HUES6 (cell line): ENCODE data around the gene ITGAE.
"Not testable (repeated sequence)": the region's sequence is repeated elsewhere in the genome, so short reads cannot be mapped to it uniquely, and the experiment has no call there.

Experiments used
- H3K27ac ChIP-seq: 2 replicates; pipeline ENCODE4 v1.7.0; 2013; ENCODE audit warnings: low read depth, mild to moderate bottlenecking, low read length, inconsistent platforms
- H3K27me3 ChIP-seq: 2 replicates; pipeline ENCODE4 v1.6.1; 2013; ENCODE audit warnings: low read length; ENCODE audit not compliant: control insufficient read depth, insufficient read depth
- H3K36me3 ChIP-seq: 2 replicates; pipeline ENCODE4 v1.6.1; 2013; ENCODE audit warnings: low read length; ENCODE audit not compliant: control insufficient read depth, insufficient read depth
- H3K4me1 ChIP-seq: 2 replicates; pipeline ENCODE4 v1.6.1; 2013; ENCODE audit warnings: low read length; ENCODE audit not compliant: control insufficient read depth, insufficient read depth
- H3K4me3 ChIP-seq: 2 replicates; pipeline ENCODE4 v1.5.1; 2013; ENCODE audit warnings: low read depth, low read length
- H3K9ac ChIP-seq: one replicate; pipeline ENCODE4 v1.6.1; 2013; ENCODE audit warnings: mild to moderate bottlenecking, low read length
- H3K9me3 ChIP-seq: 2 replicates; pipeline ENCODE4 v1.6.1; 2013; ENCODE audit warnings: low read depth, low read length; ENCODE audit not compliant: control insufficient read depth, insufficient read depth

The ITGAE gene

GRCh38 chr17:3794152-3794551, 6.8 kb downstream of the ITGAE start:
- H3K27ac ChIP-seq, H3K4me3 ChIP-seq, H3K4me1 ChIP-seq, H3K27me3 ChIP-seq, H3K9me3 ChIP-seq, H3K36me3 ChIP-seq, H3K9ac ChIP-seq: not testable (repeated sequence)

GRCh38 chr17:3793258-3793657, 7.7 kb downstream of the ITGAE start:
- H3K9ac ChIP-seq, H3K4me3 ChIP-seq, H3K27me3 ChIP-seq, H3K36me3 ChIP-seq, H3K9me3 ChIP-seq, H3K4me1 ChIP-seq, H3K27ac ChIP-seq: not testable (repeated sequence)

- Histone ChIP-seq H3K9me3 (no peaks in the 10 kb centered on the region), H3K27me3 (no peaks in the 10 kb centered on the region), H3K27ac (no peak overlapping the region), H3K4me3 (no peak overlapping the region), H3K36me3 (no peaks in the 10 kb centered on the region), H3K4me1 (no peaks in the 10 kb centered on the region; the same call in 1 of the 2 replicates), H3K9ac (no peak overlapping the region)
These were observed 8.5 kb downstream of the ITGAE start for GRCh38 chr17:3792481-3792880.

- H3K27me3 ChIP-seq: no peaks in the 10 kb centered on the region
- H3K36me3 ChIP-seq: no peaks in the 10 kb centered on the region
- H3K4me1 ChIP-seq: no peaks in the 10 kb centered on the region
- H3K9ac ChIP-seq: no peak overlapping the region
- H3K4me3 ChIP-seq: no peak overlapping the region
- H3K27ac ChIP-seq: no peak overlapping the region
- H3K9me3 ChIP-seq: no peaks in the 10 kb centered on the region
These were observed 12.8 kb downstream of the ITGAE start for GRCh38 chr17:3788200-3788599.

- H3K9ac ChIP-seq, H3K4me3 ChIP-seq, H3K4me1 ChIP-seq: not testable (repeated sequence)
These were observed 15.7 kb downstream of the ITGAE start for GRCh38 chr17:3785323-3785722.

GRCh38 chr17:3782751-3783150, 18.2 kb downstream of the ITGAE start:
- Histone ChIP-seq H3K36me3 (no peaks in the 10 kb centered on the region), H3K27me3 (no peaks in the 10 kb centered on the region), H3K9ac (no peak overlapping the region), H3K27ac (no peak overlapping the region), H3K4me3 (no peak overlapping the region), H3K4me1 (no peaks in the 10 kb centered on the region), H3K9me3 (no peaks in the 10 kb centered on the region)

More at GRCh38 chr17:3785323-3785722, 15.7 kb downstream of the ITGAE start:
- not testable (repeated sequence) for H3K9me3 ChIP-seq, H3K27me3 ChIP-seq, H3K36me3 ChIP-seq, H3K27ac ChIP-seq

- Histone ChIP-seq H3K4me3 (no peak overlapping the region), H3K27me3 (no peaks in the 10 kb centered on the region), H3K9ac (no peak overlapping the region)
These were observed 20.0 kb downstream of the ITGAE start for GRCh38 chr17:3780986-3781385.

GRCh38 chr17:3777366-3778120, 23.4 kb downstream of the ITGAE start:
- no peaks in the 10 kb centered on the region for H3K9me3 ChIP-seq
- no peak overlapping the region for H3K27ac ChIP-seq
- H3K9ac ChIP-seq: no peak overlapping the region
- H3K36me3 ChIP-seq: no peaks in the 10 kb centered on the region
- no peaks in the 10 kb centered on the region for H3K27me3 ChIP-seq
- H3K4me3 ChIP-seq: no peak overlapping the region
- H3K4me1 ChIP-seq: no peaks in the 10 kb centered on the region

More at GRCh38 chr17:3780986-3781385, 20.0 kb downstream of the ITGAE start:
- Histone ChIP-seq H3K27ac (no peak overlapping the region), H3K36me3 (no peaks in the 10 kb centered on the region), H3K4me1 (no peaks in the 10 kb centered on the region), H3K9me3 (no peaks in the 10 kb centered on the region)

- Histone ChIP-seq H3K9ac (no peak overlapping the region), H3K4me1 (no peaks in the 10 kb centered on the region), H3K36me3 (no peaks in the 10 kb centered on the region), H3K9me3 (no peaks in the 10 kb centered on the region), H3K27ac (no peak overlapping the region), H3K4me3 (no peak overlapping the region), H3K27me3 (no peaks in the 10 kb centered on the region)
These were observed 27.0 kb downstream of the ITGAE start for GRCh38 chr17:3773966-3774365.

GRCh38 chr17:3773511-3773910, 27.5 kb downstream of the ITGAE start:
- H3K9me3 ChIP-seq: no peaks in the 10 kb centered on the region
- H3K27ac ChIP-seq: no peak overlapping the region
- no peaks in the 10 kb centered on the region for H3K36me3 ChIP-seq
- no peaks in the 10 kb centered on the region for H3K27me3 ChIP-seq
- H3K4me1 ChIP-seq: no peaks in the 10 kb centered on the region
- no peak overlapping the region for H3K9ac ChIP-seq
- no peak overlapping the region for H3K4me3 ChIP-seq

- no peak overlapping the region for H3K9ac ChIP-seq
- H3K36me3 ChIP-seq: no peaks in the 10 kb centered on the region
- H3K9me3 ChIP-seq: no peaks in the 10 kb centered on the region
- no peak overlapping the region for H3K4me3 ChIP-seq
- H3K4me1 ChIP-seq: no peaks in the 10 kb centered on the region
- H3K27ac ChIP-seq: no peak overlapping the region
- no peaks in the 10 kb centered on the region for H3K27me3 ChIP-seq
These were observed 28.2 kb downstream of the ITGAE start for GRCh38 chr17:3772764-3773163.
